OCI-LY3 (cell line): ENCODE results near the gene SLC19A1.

Experiments used
- CTCF ChIP-seq: fragments of 200-600, 300-600 bp; sonication (generic); IDR thresholded peaks from 2 replicates; pipeline ENCODE4 v1.5.1; 2014; ENCODE audit warnings: antibody characterized with exemption, low read length, low read depth
- EZH2phosphoT487 ChIP-seq: fragments of 200-600 bp; shearing (Covaris generic); IDR thresholded peaks from 2 replicates; pipeline ENCODE4 v1.6.1; 2018; ENCODE audit warnings: antibody characterized with exemption, mixed run types, low read depth

- TF ChIP-seq CTCF = no peak
- no peak for TF ChIP-seq EZH2phosphoT487
Measured at GRCh38 chr21:45541221-45542039, 810 bp downstream of the SLC19A1 start.
